GM10248 (cell line): ENCODE data around the gene SMTNL1.

Experiments
- CTCF ChIA-PET: fragments of 300-600 bp; sonication (Branson Sonifier 250); formaldehyde crosslinking; extraction: SDS; loops from one replicate; lab custom pipeline; 2021; ENCODE audit warnings: antibody characterized with exemption; lab: Yijun Ruan, JAX
- POLR2A ChIA-PET: fragments of 350-650 bp; sonication (Branson Sonifier 250); formaldehyde crosslinking; extraction: SDS; loops from one replicate; lab custom pipeline; 2020; ENCODE audit warnings: antibody characterized with exemption; lab: Yijun Ruan, JAX
- DNase-seq: peaks from one replicate; pipeline ENCODE4 v3.0.0; 2012; ENCODE audit errors: extremely low spot score
- CTCF ChIP-seq: IDR thresholded peaks from 2 replicates; pipeline ENCODE4 v1.5.1; 2012; ENCODE audit warnings: mild to moderate bottlenecking, low read depth; ENCODE audit errors: extremely low read depth, missing control alignments, control extremely low read depth

SMTNL1 gene

GRCh38 chr11:57536947-57537619, at the start of gene SMTNL1:
Gene SMTNL1, plus strand, starts transcription at chr11:57537595. Its CDS starts 5,048 bp downstream, at chr11:57542643.
- CTCF ChIA-PET: interaction anchor here (1.1 to 6.9 kb wide), 8 partner anchors 10 to 977 kb away, joined by 3 to 30 read pairs (median 4); partner anchors contain the start of gene UBE2L6
- POLR2A ChIA-PET: interaction anchor here (0.6 kb wide), 1 partner anchor 60 kb away, joined by 4 read pairs; no protein-coding TSS in a partner anchor
- DNase-seq: no peak
- no peak for TF ChIP-seq CTCF

- TF ChIP-seq CTCF: no peak
- POLR2A ChIA-PET: no interaction called here
- DNase-seq: no peak
- CTCF ChIA-PET: interaction anchor here (1.1 to 6.8 kb wide), 8 partner anchors 14 to 148 kb away, joined by 3 to 40 read pairs (median 4); partner anchors contain the start of gene SLC43A1
These were observed 49.3 kb upstream of the SMTNL1 start for GRCh38 chr11:57487920-57488659.

GRCh38 chr11:57490456-57491248, 46.7 kb upstream of the SMTNL1 start:
- ChIA-PET POLR2A (no interaction called here), CTCF (interaction anchor here (1.0 to 9.1 kb wide), 14 partner anchors 9 to 1014 kb away, joined by 3 to 247 read pairs (median 8); partner anchors contain the start of genes SLC43A1, TIMM10 and YPEL4)
- no peak for TF ChIP-seq CTCF
- no peak for DNase-seq

- TF ChIP-seq CTCF: peak; percentile 54
- ChIA-PET CTCF (interaction anchor here (0.9 to 9.1 kb wide), 21 partner anchors 8 to 1013 kb away, joined by 3 to 247 read pairs (median 4); partner anchors contain the start of genes SLC43A1, TIMM10 and YPEL4), POLR2A (no interaction called here)
- peak; percentile 70 for DNase-seq
These were observed 45.9 kb upstream of the SMTNL1 start for GRCh38 chr11:57491371-57492061.

GRCh38 chr11:57493507-57494503, 43.6 kb upstream of the SMTNL1 start:
- peak; percentile 96 for TF ChIP-seq CTCF
- POLR2A ChIA-PET: no interaction called here
- DNase-seq: peak; percentile 81
- CTCF ChIA-PET: interaction anchor here (0.6 to 9.1 kb wide), 74 partner anchors 11 to 1027 kb away, joined by 3 to 247 read pairs (median 5); partner anchors contain the start of genes P2RX3, RTN4RL2, SLC43A1 and SMTNL1
